Fibroblast of mammary gland (primary cell): ENCODE measurements around the gene PTPRM.

ENCODE experiments used
- DNase-seq: peaks from one replicate; pipeline ENCODE4 v3.0.0-alpha.2; 2010; ENCODE audit warnings: low read depth
- H3K4me3 ChIP-seq: 2 replicates; pipeline ENCODE4 v1.5.1; 2011; ENCODE audit warnings: low read depth, mild to moderate bottlenecking, low read length, moderate library complexity; ENCODE audit not compliant: control insufficient read depth
- CTCF ChIP-seq: conservative IDR thresholded peaks from 2 replicates; pipeline ENCODE4 v1.5.1; 2011; ENCODE audit warnings: low read depth, low read length, inconsistent platforms; ENCODE audit not compliant: control insufficient read depth, insufficient read depth

PTPRM gene

GRCh38 chr18:8095947-8096570 lies 528.9 kb downstream of the PTPRM start:
- no peak for TF ChIP-seq CTCF
- H3K4me3 ChIP-seq = no peak overlapping the region
- DNase-seq = no peak

GRCh38 chr18:8097399-8097798 lies 530.3 kb downstream of the PTPRM start:
- no peak for TF ChIP-seq CTCF
- DNase-seq = no peak
- H3K4me3 ChIP-seq = no peak overlapping the region

- no peak for TF ChIP-seq CTCF
- no peak overlapping the region for H3K4me3 ChIP-seq
- no peak for DNase-seq
Observed at GRCh38 chr18:8097927-8098326, 530.8 kb downstream of the PTPRM start.

GRCh38 chr18:8106603-8107002 lies 539.5 kb downstream of the PTPRM start:
- no peak for TF ChIP-seq CTCF
- no peak overlapping the region for H3K4me3 ChIP-seq
- no peak for DNase-seq

GRCh38 chr18:8107426-8107825 lies 540.3 kb downstream of the PTPRM start:
- no peak overlapping the region for H3K4me3 ChIP-seq
- no peak for DNase-seq
- TF ChIP-seq CTCF = no peak

- no peak overlapping the region for H3K4me3 ChIP-seq
- DNase-seq = no peak
- TF ChIP-seq CTCF = no peak
Observed at GRCh38 chr18:8114480-8114879, 547.4 kb downstream of the PTPRM start.

- no peak overlapping the region for H3K4me3 ChIP-seq
- TF ChIP-seq CTCF = no peak
- DNase-seq = peak; percentile 93
Observed at GRCh38 chr18:8116341-8117005, 549.4 kb downstream of the PTPRM start.
